Measurements from ENCODE around the gene FMNL2. TPM values are rescaled to one million over a fixed set of nuclear protein-coding genes. Genes with fewer than 3 reads are reported as not detected.

FMNL2 gene
- total RNA-seq, 4 donors from 2014 or later = 6.7 to 17.2 (median 11.5) TPM

GRCh38 chr2:152489364-152489763 is 154.4 kb downstream of the FMNL2 start:
- in situ Hi-C loops (cut with MboI; ENCODE audit: low sequenced_read_pairs in 4 of 4) = no loop called here
- Histone ChIP-seq H3K27ac (no peak overlapping the region), H3K27me3 (no peaks in the 10 kb centered on the region), H3K4me1 (peaks cover 66 to 75% of the 10 kb centered on the region in 2 donors), H3K9me3 (no peaks in the 10 kb centered on the region), H3K4me3 (no peak overlapping the region), H3K36me3 (no peaks in the 10 kb centered on the region)
- TF ChIP-seq POLR2A (IDR thresholded peaks at IDR 0.05) = no peak
- no peak for TF ChIP-seq CTCF (IDR thresholded peaks at IDR 0.05 in 4 of 5, conservative IDR thresholded peaks at IDR 0.05 in 1 of 5)
- DNase-seq = no peak
- no peak for ATAC-seq
- intact Hi-C loops (cut with DNase I; ENCODE audit: low total_unique reads) = no loop called here

DNA sequence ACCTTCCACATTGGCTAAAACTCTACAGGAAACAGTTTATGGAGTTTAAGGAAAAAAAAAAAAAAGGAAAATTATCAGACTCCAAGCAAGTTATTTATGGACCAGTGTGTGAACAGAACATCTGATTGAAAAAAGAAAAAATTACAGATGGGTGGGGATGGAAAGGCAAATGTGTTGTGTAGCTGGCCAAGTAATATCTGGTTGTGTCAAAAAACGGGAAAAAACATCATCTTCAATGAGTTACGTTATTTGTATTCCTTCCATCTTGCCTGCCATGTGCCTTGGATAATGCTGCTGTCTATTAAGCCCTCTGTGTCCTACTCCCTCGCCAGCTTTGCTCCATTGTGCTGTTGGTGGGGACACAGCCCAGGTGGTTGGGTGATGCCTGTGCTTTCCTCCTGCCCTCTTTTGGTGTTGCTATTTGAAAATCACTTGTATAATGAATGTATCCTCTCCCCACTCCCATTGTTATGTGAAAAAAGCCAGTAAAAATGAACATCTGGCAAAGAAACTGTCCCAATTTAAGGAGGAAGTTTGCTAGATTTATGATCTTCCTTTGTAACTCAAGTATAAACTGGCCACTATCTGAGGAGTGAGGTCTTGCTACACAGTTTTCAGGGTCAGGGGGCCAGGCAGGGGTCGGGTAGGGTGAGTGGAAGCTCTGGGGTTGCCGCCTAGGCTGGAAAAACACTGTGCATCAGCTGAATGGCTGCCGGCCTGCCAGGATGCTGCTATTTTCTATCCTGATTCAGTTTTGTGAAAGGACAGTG is 155.9 kb downstream of the FMNL2 start:
- in situ Hi-C loops (cut with MboI; ENCODE audit: low sequenced_read_pairs in 4 of 4) = no loop called here
- peak overlapping the region; percentile 53 to 79 (median 62) for H3K27ac ChIP-seq
- peak; percentile 59 to 70 for ATAC-seq
- no peaks in the 10 kb centered on the region for H3K36me3 ChIP-seq
- H3K9me3 ChIP-seq = no peaks in the 10 kb centered on the region
- peak; percentile 40 to 59 for DNase-seq
- intact Hi-C loops (cut with DNase I; ENCODE audit: low total_unique reads) = no loop called here
- H3K27me3 ChIP-seq = no peaks in the 10 kb centered on the region
- peaks cover 66 to 80% of the 10 kb centered on the region in 2 donors for H3K4me1 ChIP-seq
- TF ChIP-seq POLR2A (IDR thresholded peaks at IDR 0.05) (no peak), CTCF (IDR thresholded peaks at IDR 0.05 in 4 of 5, conservative IDR thresholded peaks at IDR 0.05 in 1 of 5) (no peak)
- no peak overlapping the region for H3K4me3 ChIP-seq

DNA sequence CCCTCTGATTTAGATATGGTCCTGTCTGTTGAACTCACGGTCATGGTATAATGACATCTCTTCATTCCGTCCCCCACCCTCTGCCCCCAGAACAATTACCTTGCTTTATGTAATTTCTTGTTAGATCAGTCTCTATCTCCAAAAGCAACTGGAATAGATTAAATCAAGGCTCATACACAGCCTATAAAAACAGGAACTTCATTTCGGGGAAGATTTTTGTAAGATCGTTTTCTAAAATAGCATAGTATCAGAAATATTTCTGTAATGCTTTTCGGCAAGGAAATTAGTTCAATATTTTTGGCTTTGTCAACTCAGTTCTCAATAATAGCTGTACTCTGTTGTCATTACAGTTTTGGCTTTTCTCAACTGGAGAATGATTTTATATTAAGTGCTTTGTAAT is 157.2 kb downstream of the FMNL2 start:
- TF ChIP-seq CTCF (IDR thresholded peaks at IDR 0.05 in 4 of 5, conservative IDR thresholded peaks at IDR 0.05 in 1 of 5) = no peak
- TF ChIP-seq POLR2A (IDR thresholded peaks at IDR 0.05) = no peak
- Histone ChIP-seq H3K36me3 (no peaks in the 10 kb centered on the region), H3K27ac (peak overlapping the region; percentile 7 to 79 (median 62)), H3K4me3 (no peak overlapping the region), H3K27me3 (no peaks in the 10 kb centered on the region), H3K4me1 (peaks cover 61 to 76% of the 10 kb centered on the region in 2 donors), H3K9me3 (no peaks in the 10 kb centered on the region)
- DNase-seq (no peak), ATAC-seq (no peak)
- in situ Hi-C loops (cut with MboI; ENCODE audit: low sequenced_read_pairs in 4 of 4) = no loop called here
- intact Hi-C loops (cut with DNase I; ENCODE audit: low total_unique reads) = no loop called here

- no peak for ATAC-seq
- Histone ChIP-seq H3K9me3 (no peaks in the 10 kb centered on the region), H3K27me3 (no peaks in the 10 kb centered on the region), H3K27ac (peak overlapping the region; percentile 6 to 79 (median 40)), H3K4me1 (peaks cover 63 to 73% of the 10 kb centered on the region in 2 donors), H3K4me3 (no peak overlapping the region), H3K36me3 (no peaks in the 10 kb centered on the region)
- DNase-seq = no peak
- in situ Hi-C loops (cut with MboI; ENCODE audit: low sequenced_read_pairs in 4 of 4) = no loop called here
- TF ChIP-seq POLR2A (IDR thresholded peaks at IDR 0.05) = no peak
- no peak for TF ChIP-seq CTCF (IDR thresholded peaks at IDR 0.05 in 4 of 5, conservative IDR thresholded peaks at IDR 0.05 in 1 of 5)
- intact Hi-C loops (cut with DNase I; ENCODE audit: low total_unique reads) = no loop called here
Measured at GRCh38 chr2:152492911-152493310, 157.9 kb downstream of the FMNL2 start.

All from gastrocnemius medialis (tissue), 4 donors.